Endothelial cell of umbilical vein (primary cell): ENCODE results near the gene ZPR1. TPM values are rescaled to one million over a fixed set of nuclear protein-coding genes. Genes with fewer than 3 reads are reported as not detected.

Experiments
- BruUV-seq: library from RNA; stranded (reverse); fragments of 400-500 nt; replicated peaks from 2 replicates; lab custom pipeline; 2021; lab: Mats Ljungman, UMichigan
- CTCF ChIA-PET: fragments of 300-600, 350-600 bp; sonication (Branson Sonifier 250); formaldehyde crosslinking; loops from one replicate; lab custom pipeline; 2021; ENCODE audit warnings: antibody characterized with exemption, inconsistent platforms; lab: Charles Lee
- POLR2A ChIA-PET: fragments of 300-600, 350-600 bp; sonication (Branson Sonifier 250); formaldehyde crosslinking; loops from one replicate; lab custom pipeline; 2021; ENCODE audit warnings: antibody characterized with exemption, inconsistent platforms; lab: Charles Lee
- DNase-seq: peaks from one replicate; pipeline ENCODE4 v3.0.0-alpha.2; 2011; ENCODE audit warnings: low read depth, low spot score
- FAIRE-seq: peaks from 2 replicates; lab custom pipeline; 2011; peaks lifted over from hg19 to GRCh38; lab: Jason Lieb, UNC
- H2AFZ ChIP-seq: 2 replicates; pipeline ENCODE4 v1.6.0; 2012; ENCODE audit warnings: low read depth, low read length, control low read depth, inconsistent platforms
- H3K27ac ChIP-seq: 2 replicates; pipeline ENCODE4 v1.5.1; 2011; ENCODE audit warnings: low read depth, mild to moderate bottlenecking, control low read depth, low read length, moderate library complexity; ENCODE audit not compliant: insufficient read depth
- H3K27me3 ChIP-seq, 2 experiments: 2 replicates each; pipeline versions ENCODE4 v1.6.0 to v1.6.1; 2011; ENCODE audit warnings: low read length in 2 of 2, mixed read lengths in 1 of 2; ENCODE audit not compliant: control insufficient read depth in 2 of 2, insufficient read depth in 2 of 2
- H3K36me3 ChIP-seq, 2 experiments: 2 replicates in 1 of 2; 3 replicates in 1 of 2; pipeline ENCODE4 v1.5.1; 2011; ENCODE audit warnings: low read length in 2 of 2, mild to moderate bottlenecking in 1 of 2, moderate library complexity in 1 of 2; ENCODE audit not compliant: control insufficient read depth in 2 of 2, insufficient read depth in 2 of 2; ENCODE audit errors: extremely low read depth in 1 of 2
- H3K4me1 ChIP-seq: 3 replicates; pipeline ENCODE4 v1.5.1; 2011; ENCODE audit warnings: mild to moderate bottlenecking, low read length; ENCODE audit not compliant: control insufficient read depth, insufficient read depth; ENCODE audit errors: extremely low read depth
- H3K4me2 ChIP-seq: 2 replicates; pipeline ENCODE4 v1.6.1; 2011; ENCODE audit warnings: low read length, control low read depth, mixed read lengths; ENCODE audit not compliant: insufficient read depth
- H3K4me3 ChIP-seq, 3 experiments: fragments of 200-600 bp in 1 of 3; sonication (generic), shearing (Covaris generic) in 1 of 3; replicated peaks in 1 of 3; 2 replicates each; pipeline ENCODE4 v1.5.1; 2011 to 2016; ENCODE audit warnings: control low read depth in 3 of 3, low read length in 3 of 3, mild to moderate bottlenecking in 2 of 3, inconsistent platforms in 1 of 3, low read depth in 1 of 3, moderate library complexity in 1 of 3; ENCODE audit not compliant: insufficient read depth in 1 of 3
- H3K79me2 ChIP-seq: 2 replicates; pipeline ENCODE4 v1.6.0; 2012; ENCODE audit warnings: low read length, inconsistent platforms; ENCODE audit not compliant: control insufficient read depth, insufficient read depth
- H3K9ac ChIP-seq: replicated peaks from 2 replicates; pipeline ENCODE3; 2011; ENCODE audit warnings: low read length, control low read depth; ENCODE audit not compliant: insufficient read depth; ENCODE audit errors: extremely low read depth
- H3K9me1 ChIP-seq: replicated peaks from 3 replicates; pipeline ENCODE4 v1.6.0; 2011; ENCODE audit warnings: mild to moderate bottlenecking, low read length; ENCODE audit not compliant: control insufficient read depth, insufficient read depth; ENCODE audit errors: extremely low read depth
- H3K9me3 ChIP-seq: replicated peaks from 2 replicates; pipeline ENCODE4 v1.5.1; 2012; ENCODE audit warnings: low read length, inconsistent platforms; ENCODE audit not compliant: control insufficient read depth, insufficient read depth
- H4K20me1 ChIP-seq: replicated peaks from 2 replicates; pipeline ENCODE3; 2011; ENCODE audit warnings: mild to moderate bottlenecking, low read length; ENCODE audit not compliant: control insufficient read depth, insufficient read depth; ENCODE audit errors: extremely low read depth
- EZH2 ChIP-seq: IDR thresholded peaks from 2 replicates; pipeline ENCODE4 v1.6.1; 2012; ENCODE audit warnings: borderline replicate concordance, low read depth, mild to moderate bottlenecking, moderate library complexity, low read length, inconsistent platforms; ENCODE audit not compliant: severe bottlenecking
- FOS ChIP-seq: IDR thresholded peaks from 2 replicates; pipeline ENCODE4 v1.6.1; 2011; ENCODE audit warnings: mild to moderate bottlenecking, low read length, moderate library complexity, borderline replicate concordance; ENCODE audit not compliant: insufficient read depth
- GATA2 ChIP-seq: IDR thresholded peaks from 2 replicates; pipeline ENCODE4 v1.7.0; 2011; ENCODE audit warnings: low read depth, mild to moderate bottlenecking, moderate library complexity, mixed read lengths, low read length; ENCODE audit not compliant: insufficient read length, insufficient read depth
- JUN ChIP-seq: IDR thresholded peaks from 2 replicates; pipeline ENCODE4 v1.6.1; 2011; ENCODE audit warnings: borderline replicate concordance, low read depth; ENCODE audit not compliant: insufficient read length, insufficient read depth
- MYC ChIP-seq: IDR thresholded peaks from one replicate; pipeline ENCODE4 v1.6.1; 2011; ENCODE audit warnings: mild to moderate bottlenecking, low read depth, low read length
- POLR2A ChIP-seq: IDR thresholded peaks from 2 replicates; pipeline ENCODE4 v1.6.1; 2012; ENCODE audit warnings: low read depth, mild to moderate bottlenecking, control low read depth, low read length
- POLR2AphosphoS5 ChIP-seq: IDR thresholded peaks from 2 replicates; pipeline ENCODE4 v1.6.1; 2012; ENCODE audit warnings: low read depth, mild to moderate bottlenecking, control low read depth, low read length, moderate library complexity; ENCODE audit not compliant: insufficient read depth
- dilution Hi-C: fragments of 300-500 bp; cut with MboI; formaldehyde crosslinking; loops from one replicate; pipeline ENCODE4 v1.15.0; 2019; ENCODE audit warnings: low sequenced_read_pairs; ENCODE audit not compliant: extremely low pct_ligation_motif_present
- intact Hi-C: fragments of 100-400 bp; cut with micrococcal nuclease; formaldehyde crosslinking; loops from one replicate; pipeline ENCODE4 v1.10.0; 2022
- polyA plus RNA-seq, 4 experiments: library from polyadenylated mRNA; depleted of rRNA in 3 of 4; stranded (reverse) in 3 of 4; unstranded in 1 of 4; fragments of >200 nt; gene quantifications; 2 replicates each; pipeline versions ENCODE4 v1.2.1 to v1.2.3, GENCODE V29; 2011 to 2012; ENCODE audit warnings: missing spikeins in 1 of 4
- total RNA-seq: library from RNA; stranded (reverse); gene quantifications from 2 replicates; pipeline ENCODE4 v1.2.3, GENCODE V29; 2021
- TF ChIP-seq, protein P1 (sequence below): IDR thresholded peaks from 2 replicates; pipeline ENCODE4 v1.6.1; 2011; ENCODE audit not compliant: insufficient read depth, insufficient read length
- TF ChIP-seq, protein P2 (sequence below), 2 donors: IDR thresholded peaks; 1 replicate in 1 of 2; 2 replicates in 1 of 2; pipeline ENCODE4 v1.5.1; 2011; ENCODE audit warnings: low read length in 2 of 2, mild to moderate bottlenecking in 2 of 2, moderate library complexity in 2 of 2, control low read depth in 1 of 2, inconsistent platforms in 1 of 2, low read depth in 1 of 2; ENCODE audit not compliant: insufficient read depth in 1 of 2; ENCODE audit errors: extremely low read depth in 1 of 2

The ZPR1 gene
- total and polyA plus RNA-seq, 2 donors (not counting 3 experiments of a cell fraction or from before 2014, with no cell fraction given) = 22.6 to 54.5 TPM

GRCh38 chr11:116790167-116791001 is 2.6 kb upstream of the ZPR1 start:
- Histone ChIP-seq H3K27ac (no peak overlapping the region), H2AFZ (no peak overlapping the region), H3K27me3 (no peaks in the 10 kb centered on the region), H3K4me1 (peaks cover 13% of the 10 kb centered on the region), H3K4me3 (no peak overlapping the region), H3K4me2 (no peak overlapping the region), H3K9me1 (no peaks in the 10 kb centered on the region), H3K36me3 (peaks cover 0 to 3% of the 10 kb centered on the region in 2 experiments), H3K9me3 (no peaks in the 10 kb centered on the region), H4K20me1 (no peaks in the 10 kb centered on the region), H3K9ac (no peak overlapping the region), H3K79me2 (peaks cover 15% of the 10 kb centered on the region)
- no TSS peak for BruUV-seq
- CTCF ChIA-PET = interaction anchor here (0.8 to 6.2 kb wide), 55 partner anchors 8 to 589 kb away, joined by 3 to 272 read pairs (median 6); partner anchors contain the start of genes APOA1, APOA4, APOC3 and PAFAH1B2
- FAIRE-seq (no peak), DNase-seq (no peak)
- intact Hi-C loops = loop anchor here (1.0 to 5.0 kb wide), 6 partner anchors 46 to 436 kb away; partner anchors contain the start of gene SIK3
- POLR2A ChIA-PET = interaction anchor here (1.5 kb wide), 1 partner anchor 45 kb away, joined by 4 read pairs; no protein-coding TSS in a partner anchor
- TF ChIP-seq GATA2 = no peak
- no peak for TF ChIP-seq POLR2A
- TF ChIP-seq, protein P1, sequence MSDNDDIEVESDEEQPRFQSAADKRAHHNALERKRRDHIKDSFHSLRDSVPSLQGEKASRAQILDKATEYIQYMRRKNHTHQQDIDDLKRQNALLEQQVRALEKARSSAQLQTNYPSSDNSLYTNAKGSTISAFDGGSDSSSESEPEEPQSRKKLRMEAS = no peak
- TF ChIP-seq JUN = no peak
- no peak for TF ChIP-seq EZH2
- TF ChIP-seq, protein P2, sequence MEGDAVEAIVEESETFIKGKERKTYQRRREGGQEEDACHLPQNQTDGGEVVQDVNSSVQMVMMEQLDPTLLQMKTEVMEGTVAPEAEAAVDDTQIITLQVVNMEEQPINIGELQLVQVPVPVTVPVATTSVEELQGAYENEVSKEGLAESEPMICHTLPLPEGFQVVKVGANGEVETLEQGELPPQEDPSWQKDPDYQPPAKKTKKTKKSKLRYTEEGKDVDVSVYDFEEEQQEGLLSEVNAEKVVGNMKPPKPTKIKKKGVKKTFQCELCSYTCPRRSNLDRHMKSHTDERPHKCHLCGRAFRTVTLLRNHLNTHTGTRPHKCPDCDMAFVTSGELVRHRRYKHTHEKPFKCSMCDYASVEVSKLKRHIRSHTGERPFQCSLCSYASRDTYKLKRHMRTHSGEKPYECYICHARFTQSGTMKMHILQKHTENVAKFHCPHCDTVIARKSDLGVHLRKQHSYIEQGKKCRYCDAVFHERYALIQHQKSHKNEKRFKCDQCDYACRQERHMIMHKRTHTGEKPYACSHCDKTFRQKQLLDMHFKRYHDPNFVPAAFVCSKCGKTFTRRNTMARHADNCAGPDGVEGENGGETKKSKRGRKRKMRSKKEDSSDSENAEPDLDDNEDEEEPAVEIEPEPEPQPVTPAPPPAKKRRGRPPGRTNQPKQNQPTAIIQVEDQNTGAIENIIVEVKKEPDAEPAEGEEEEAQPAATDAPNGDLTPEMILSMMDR (IDR thresholded peaks at IDR 0.05; ENCODE audit: extremely low read depth in 1 of 2, insufficient read depth in 1 of 2, low read depth in 1 of 2, low read length in 2 of 2) = no peak
- no peak for TF ChIP-seq FOS
- no peak for TF ChIP-seq MYC
- no peak for TF ChIP-seq POLR2AphosphoS5
- dilution Hi-C loops = no loop called here
